GM12878 (cell line): ENCODE data around the gene PGF. TPM values are rescaled to one million over a fixed set of nuclear protein-coding genes. Genes with fewer than 3 reads are reported as not detected.

Experiments used
- ATAC-seq: fragments of 200-7000 bp; cut with Tn5 transposase; 3 replicates; pipeline ENCODE4 v1.9.1; 2020; ENCODE audit warnings: mild to moderate bottlenecking, moderate library complexity
- BruUV-seq: library from RNA; stranded (reverse); fragments of 400-500 nt; replicated peaks from 2 replicates; lab custom pipeline; 2021; lab: Mats Ljungman, UMichigan
- CTCF ChIA-PET: fragments of 300-600 bp; sonication (Branson Sonifier 250); formaldehyde crosslinking; extraction: SDS; loops from one replicate; lab custom pipeline; 2021; ENCODE audit warnings: inconsistent platforms; lab: Yijun Ruan, JAX
- POLR2A ChIA-PET: fragments of 350-600 bp; formaldehyde crosslinking; extraction: SDS; loops from one replicate; lab custom pipeline; 2021; ENCODE audit warnings: inconsistent platforms; lab: Charles Lee
- RAD21 ChIA-PET: fragments of 300-600 bp; sonication (Branson Sonifier 250); formaldehyde crosslinking; loops from one replicate; lab custom pipeline; 2023; ENCODE audit warnings: antibody characterized with exemption; ENCODE audit not compliant: unreplicated experiment; lab: Charles Lee
- SMC1A ChIA-PET: fragments of 300-600 bp; sonication (Branson Sonifier 250); formaldehyde crosslinking; loops from one replicate; lab custom pipeline; 2023; ENCODE audit not compliant: unreplicated experiment, uncharacterized antibody; lab: Charles Lee
- DNase-seq: peaks from one replicate; pipeline ENCODE4 v3.0.0-alpha.2; 2011; ENCODE audit warnings: low read depth, low spot score
- FAIRE-seq: peaks from 3 replicates; lab custom pipeline; 2011; peaks lifted over from hg19 to GRCh38; lab: Jason Lieb, UNC
- H2AFZ ChIP-seq: 2 replicates; pipeline ENCODE4 v1.6.0; 2011; ENCODE audit warnings: low read depth, low read length, control low read depth; ENCODE audit not compliant: control insufficient read depth
- H3K27ac ChIP-seq: 2 replicates; pipeline ENCODE4 v1.5.1; 2011; ENCODE audit warnings: control low read depth; ENCODE audit not compliant: control insufficient read depth, insufficient read depth
- H3K27me3 ChIP-seq, 2 experiments: replicated peaks in 1 of 2; 2 replicates each; pipeline versions ENCODE4 v1.6.0 to v1.6.1; 2011; ENCODE audit warnings: low read length in 1 of 2; ENCODE audit not compliant: control insufficient read depth in 2 of 2, insufficient read depth in 2 of 2
- H3K36me3 ChIP-seq, 2 experiments: 2 replicates each; pipeline ENCODE4 v1.5.1; 2011; ENCODE audit warnings: low read length in 1 of 2; ENCODE audit not compliant: control insufficient read depth in 2 of 2, insufficient read depth in 2 of 2
- H3K4me1 ChIP-seq: 2 replicates; pipeline ENCODE4 v1.6.1; 2011; ENCODE audit warnings: mild to moderate bottlenecking, low read length, moderate library complexity, mixed read lengths; ENCODE audit not compliant: control insufficient read depth, insufficient read depth
- H3K4me2 ChIP-seq: 2 replicates; pipeline ENCODE4 v1.6.0; 2011; ENCODE audit warnings: control low read depth; ENCODE audit not compliant: control insufficient read depth, insufficient read depth
- H3K4me3 ChIP-seq: fragments of 200-600 bp; sonication (generic); 2 replicates; pipeline ENCODE4 v1.5.1; 2016
- H3K79me2 ChIP-seq: 2 replicates; pipeline ENCODE4 v1.6.0; 2011; ENCODE audit warnings: low read length; ENCODE audit not compliant: control insufficient read depth, insufficient read depth
- H3K9ac ChIP-seq: 2 replicates; pipeline ENCODE4 v1.8.0; 2011; ENCODE audit warnings: low read length, control low read depth, mixed read lengths; ENCODE audit not compliant: control insufficient read depth, insufficient read depth
- H3K9me3 ChIP-seq: replicated peaks from 3 replicates; pipeline ENCODE4 v1.5.1; 2011; ENCODE audit warnings: mild to moderate bottlenecking, low read length; ENCODE audit not compliant: control insufficient read depth, insufficient read depth
- H4K20me1 ChIP-seq: 2 replicates; pipeline ENCODE4 v1.6.0; 2011; ENCODE audit not compliant: control insufficient read depth, insufficient read depth
- BMI1 ChIP-seq: fragments of 450-650 bp; IDR thresholded peaks from 2 replicates; pipeline ENCODE4 v1.6.1; 2016; ENCODE audit warnings: mild to moderate bottlenecking, moderate library complexity, borderline replicate concordance
- CHD2 ChIP-seq: IDR thresholded peaks from 2 replicates; pipeline ENCODE4 v1.6.1; 2011; ENCODE audit warnings: low read depth, low read length, improper control_type of control experiment, borderline replicate concordance
- CREB1 ChIP-seq: IDR thresholded peaks from 2 replicates; pipeline ENCODE4 v1.6.1; 2012; ENCODE audit warnings: low read depth, mild to moderate bottlenecking, inconsistent platforms
- ESRRA ChIP-seq: IDR thresholded peaks from 2 replicates; pipeline ENCODE4 v1.6.1; 2012; ENCODE audit warnings: mild to moderate bottlenecking, low read length, improper control_type of control experiment
- HDAC6 ChIP-seq: fragments of 200-600 bp; sonication (generic); IDR thresholded peaks from one replicate; pipeline ENCODE4 v1.8.0; 2017; ENCODE audit warnings: antibody characterized with exemption; ENCODE audit not compliant: unreplicated experiment
- LARP7 ChIP-seq: fragments of 450-650 bp; IDR thresholded peaks from 2 replicates; pipeline ENCODE4 v1.6.1; 2017; ENCODE audit warnings: mild to moderate bottlenecking
- RAD21 ChIP-seq: IDR thresholded peaks from 2 replicates; pipeline ENCODE4 v1.6.1; 2011; ENCODE audit warnings: mild to moderate bottlenecking, low read depth, low read length, moderate library complexity; ENCODE audit not compliant: insufficient read depth
- RFX5 ChIP-seq: IDR thresholded peaks from 2 replicates; pipeline ENCODE4 v1.6.1; 2011; ENCODE audit warnings: low read depth, low read length, improper control_type of control experiment
- SIX5 ChIP-seq: IDR thresholded peaks from 2 replicates; pipeline ENCODE4 v1.6.1; 2011; ENCODE audit warnings: mild to moderate bottlenecking, low read depth, low read length, moderate library complexity; ENCODE audit not compliant: severe bottlenecking
- SMARCA5 ChIP-seq: fragments of 450-650 bp; IDR thresholded peaks from 2 replicates; pipeline ENCODE4 v1.6.1; 2017; ENCODE audit warnings: mild to moderate bottlenecking
- STAT3 ChIP-seq: IDR thresholded peaks from 2 replicates; pipeline ENCODE4 v1.6.1; 2011; ENCODE audit warnings: low read depth, low read length, improper control_type of control experiment
- TCF12 ChIP-seq: IDR thresholded peaks from 2 replicates; pipeline ENCODE4 v1.6.1; 2011; ENCODE audit warnings: low read depth, mild to moderate bottlenecking, low read length
- ZNF274 ChIP-seq: IDR thresholded peaks from one replicate; pipeline ENCODE4 v1.8.0; 2011; ENCODE audit not compliant: insufficient read length, insufficient read depth
- ZZZ3 ChIP-seq: IDR thresholded peaks from 2 replicates; pipeline ENCODE4 v1.6.1; 2011; ENCODE audit warnings: low read depth; ENCODE audit not compliant: control insufficient read depth, insufficient read length
- WGBS: methylation state at CpG from one replicate; pipeline ENCODE4 v1.1.6; 2016; ENCODE audit warnings: low lambda C conversion rate; ENCODE audit not compliant: insufficient replicate concordance, insufficient coverage; ENCODE audit errors: missing lambda C conversion rate; 5-methylcytosine and 5-hydroxymethylcytosine counted together
- in situ Hi-C: fragments of 300-500 bp; cut with MboI; formaldehyde crosslinking; loops from 9 replicates; pipeline ENCODE4 v1.14.3; 2018; ENCODE audit warnings: mixed read lengths
- intact Hi-C: fragments of 100-400 bp; cut with micrococcal nuclease; formaldehyde crosslinking; loops from one replicate; pipeline ENCODE4 v1.14.2; 2022; ENCODE audit not compliant: unreplicated experiment
- polyA plus RNA-seq, 11 experiments: library from polyadenylated mRNA; depleted of rRNA in 4 of 11; unstranded in 6 of 11; stranded (reverse) in 5 of 11; fragments of >200 nt; fragmentation: Nextera tagmentation in 4 of 11; fragmentation: Illumina TruSeq in 1 of 11; extraction: Ambion mirVana in 4 of 11; extraction: Trizol in 1 of 11; gene quantifications; 1 replicate in 1 of 11; 2 replicates in 10 of 11; pipeline versions ENCODE4 v1.2.1 to v1.2.3, GENCODE V29; 2011 to 2016; ENCODE audit warnings: inconsistent platforms in 2 of 11, missing spikeins in 2 of 11, low read depth in 1 of 11
- total RNA-seq, 4 experiments: library from RNA; depleted of rRNA in 3 of 4; stranded (reverse); fragments of >200 nt in 3 of 4; fragmentation: Illumina TruSeq in 1 of 4; extraction: Trizol in 1 of 4; gene quantifications; 2 replicates each; pipeline versions ENCODE4 v1.2.1 to v1.2.3, GENCODE V29; 2013 to 2021
- TF ChIP-seq, protein P1 (sequence below): fragments of 450-650 bp; IDR thresholded peaks from 2 replicates; pipeline ENCODE4 v1.6.1; 2017; ENCODE audit warnings: mild to moderate bottlenecking, low read depth, inconsistent platforms; ENCODE audit not compliant: poor library complexity, severe bottlenecking
- TF ChIP-seq, protein P2 (sequence below): fragments of 450-650 bp; conservative IDR thresholded peaks from 2 replicates; pipeline ENCODE4 v1.6.1; 2017; ENCODE audit warnings: mild to moderate bottlenecking, moderate library complexity
- TF ChIP-seq, protein P3 (sequence below): IDR thresholded peaks from 2 replicates; pipeline ENCODE4 v1.6.1; 2011; ENCODE audit warnings: low read depth, low read length, improper control_type of control experiment, borderline replicate concordance

PGF gene
- total and polyA plus RNA-seq, 10 of the 15 experiments (the other 5 are each of a cell fraction or from before 2014, with no cell fraction given) = 0.11 to 5.5 (median 0.63) TPM

DNA sequence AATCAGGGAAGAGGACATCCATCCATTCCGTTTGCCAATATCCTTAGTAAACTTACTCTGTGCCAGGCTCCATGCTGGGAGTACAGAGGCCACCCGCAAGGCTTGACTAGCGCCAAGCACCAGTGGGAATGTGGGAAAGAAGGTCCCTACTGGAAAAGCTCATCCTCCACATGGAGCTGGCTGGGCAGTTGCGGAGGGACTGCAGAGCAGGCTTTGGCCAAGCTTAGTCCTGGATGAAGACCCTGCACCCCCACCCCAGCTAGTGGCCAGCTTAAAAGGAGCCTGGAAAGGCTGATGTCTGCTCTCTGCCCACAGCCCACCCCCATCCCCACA, 25.0 kb upstream of the PGF start:
- H3K27me3 ChIP-seq = no peaks in the 10 kb centered on the region; a peak in 1 of 4 replicates
- H4K20me1 ChIP-seq = no peaks in the 10 kb centered on the region
- no peaks in the 10 kb centered on the region for H3K36me3 ChIP-seq
- ATAC-seq (no peak), DNase-seq (no peak), FAIRE-seq (no peak)
- no peak for TF ChIP-seq SMARCA5
- TF ChIP-seq TCF12 = no peak
- TF ChIP-seq SIX5 = no peak
- no peak for TF ChIP-seq HDAC6
- no peak for TF ChIP-seq ESRRA
- TF ChIP-seq, protein P1, sequence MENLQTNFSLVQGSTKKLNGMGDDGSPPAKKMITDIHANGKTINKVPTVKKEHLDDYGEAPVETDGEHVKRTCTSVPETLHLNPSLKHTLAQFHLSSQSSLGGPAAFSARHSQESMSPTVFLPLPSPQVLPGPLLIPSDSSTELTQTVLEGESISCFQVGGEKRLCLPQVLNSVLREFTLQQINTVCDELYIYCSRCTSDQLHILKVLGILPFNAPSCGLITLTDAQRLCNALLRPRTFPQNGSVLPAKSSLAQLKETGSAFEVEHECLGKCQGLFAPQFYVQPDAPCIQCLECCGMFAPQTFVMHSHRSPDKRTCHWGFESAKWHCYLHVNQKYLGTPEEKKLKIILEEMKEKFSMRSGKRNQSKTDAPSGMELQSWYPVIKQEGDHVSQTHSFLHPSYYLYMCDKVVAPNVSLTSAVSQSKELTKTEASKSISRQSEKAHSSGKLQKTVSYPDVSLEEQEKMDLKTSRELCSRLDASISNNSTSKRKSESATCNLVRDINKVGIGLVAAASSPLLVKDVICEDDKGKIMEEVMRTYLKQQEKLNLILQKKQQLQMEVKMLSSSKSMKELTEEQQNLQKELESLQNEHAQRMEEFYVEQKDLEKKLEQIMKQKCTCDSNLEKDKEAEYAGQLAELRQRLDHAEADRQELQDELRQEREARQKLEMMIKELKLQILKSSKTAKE = no peak
- no peak for TF ChIP-seq BMI1
- no peak for TF ChIP-seq CREB1
- TF ChIP-seq, protein P2, sequence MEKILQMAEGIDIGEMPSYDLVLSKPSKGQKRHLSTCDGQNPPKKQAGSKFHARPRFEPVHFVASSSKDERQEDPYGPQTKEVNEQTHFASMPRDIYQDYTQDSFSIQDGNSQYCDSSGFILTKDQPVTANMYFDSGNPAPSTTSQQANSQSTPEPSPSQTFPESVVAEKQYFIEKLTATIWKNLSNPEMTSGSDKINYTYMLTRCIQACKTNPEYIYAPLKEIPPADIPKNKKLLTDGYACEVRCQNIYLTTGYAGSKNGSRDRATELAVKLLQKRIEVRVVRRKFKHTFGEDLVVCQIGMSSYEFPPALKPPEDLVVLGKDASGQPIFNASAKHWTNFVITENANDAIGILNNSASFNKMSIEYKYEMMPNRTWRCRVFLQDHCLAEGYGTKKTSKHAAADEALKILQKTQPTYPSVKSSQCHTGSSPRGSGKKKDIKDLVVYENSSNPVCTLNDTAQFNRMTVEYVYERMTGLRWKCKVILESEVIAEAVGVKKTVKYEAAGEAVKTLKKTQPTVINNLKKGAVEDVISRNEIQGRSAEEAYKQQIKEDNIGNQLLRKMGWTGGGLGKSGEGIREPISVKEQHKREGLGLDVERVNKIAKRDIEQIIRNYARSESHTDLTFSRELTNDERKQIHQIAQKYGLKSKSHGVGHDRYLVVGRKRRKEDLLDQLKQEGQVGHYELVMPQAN = no peak
- TF ChIP-seq CHD2 = no peak
- TF ChIP-seq, protein P3, sequence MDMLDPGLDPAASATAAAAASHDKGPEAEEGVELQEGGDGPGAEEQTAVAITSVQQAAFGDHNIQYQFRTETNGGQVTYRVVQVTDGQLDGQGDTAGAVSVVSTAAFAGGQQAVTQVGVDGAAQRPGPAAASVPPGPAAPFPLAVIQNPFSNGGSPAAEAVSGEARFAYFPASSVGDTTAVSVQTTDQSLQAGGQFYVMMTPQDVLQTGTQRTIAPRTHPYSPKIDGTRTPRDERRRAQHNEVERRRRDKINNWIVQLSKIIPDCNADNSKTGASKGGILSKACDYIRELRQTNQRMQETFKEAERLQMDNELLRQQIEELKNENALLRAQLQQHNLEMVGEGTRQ = no peak
- no peak for TF ChIP-seq ZNF274
- no peak for TF ChIP-seq RAD21
- TF ChIP-seq LARP7 = no peak
- TF ChIP-seq ZZZ3 = no peak
- no peak for TF ChIP-seq RFX5
- no peak for TF ChIP-seq STAT3
- no peak overlapping the region for H2AFZ ChIP-seq
- POLR2A ChIA-PET = no interaction called here
- 77% methylated on average over 4 of the region's 4 CpGs for WGBS
- no TSS peak for BruUV-seq
- in situ Hi-C loops (no loop called here), intact Hi-C loops (no loop called here)
- no peaks in the 10 kb centered on the region for H3K79me2 ChIP-seq
- RAD21 ChIA-PET = no interaction called here
- CTCF ChIA-PET = interaction anchor here (1.4 to 1.7 kb wide), 2 partner anchors 10 to 11 kb away, joined by 3 to 5 read pairs; no protein-coding TSS in a partner anchor
- H3K4me1 ChIP-seq = peaks cover 5% of the 10 kb centered on the region; the same call in 1 of the 2 replicates
- H3K27ac ChIP-seq = no peak overlapping the region
- H3K4me3 ChIP-seq = no peak overlapping the region
- SMC1A ChIA-PET = no interaction called here
- no peak overlapping the region for H3K9ac ChIP-seq
- no peaks in the 10 kb centered on the region for H3K9me3 ChIP-seq
- no peak overlapping the region for H3K4me2 ChIP-seq
